ENCODE results near the gene DHCR24. TPM values are rescaled to one million over a fixed set of nuclear protein-coding genes. Genes with fewer than 3 reads are reported as not detected.

DHCR24 gene
- total and polyA plus RNA-seq, 2 of the 13 experiments (the other 11 are each of a cell fraction or from before 2014, with no cell fraction given) = 374 to 448 TPM

DNA sequence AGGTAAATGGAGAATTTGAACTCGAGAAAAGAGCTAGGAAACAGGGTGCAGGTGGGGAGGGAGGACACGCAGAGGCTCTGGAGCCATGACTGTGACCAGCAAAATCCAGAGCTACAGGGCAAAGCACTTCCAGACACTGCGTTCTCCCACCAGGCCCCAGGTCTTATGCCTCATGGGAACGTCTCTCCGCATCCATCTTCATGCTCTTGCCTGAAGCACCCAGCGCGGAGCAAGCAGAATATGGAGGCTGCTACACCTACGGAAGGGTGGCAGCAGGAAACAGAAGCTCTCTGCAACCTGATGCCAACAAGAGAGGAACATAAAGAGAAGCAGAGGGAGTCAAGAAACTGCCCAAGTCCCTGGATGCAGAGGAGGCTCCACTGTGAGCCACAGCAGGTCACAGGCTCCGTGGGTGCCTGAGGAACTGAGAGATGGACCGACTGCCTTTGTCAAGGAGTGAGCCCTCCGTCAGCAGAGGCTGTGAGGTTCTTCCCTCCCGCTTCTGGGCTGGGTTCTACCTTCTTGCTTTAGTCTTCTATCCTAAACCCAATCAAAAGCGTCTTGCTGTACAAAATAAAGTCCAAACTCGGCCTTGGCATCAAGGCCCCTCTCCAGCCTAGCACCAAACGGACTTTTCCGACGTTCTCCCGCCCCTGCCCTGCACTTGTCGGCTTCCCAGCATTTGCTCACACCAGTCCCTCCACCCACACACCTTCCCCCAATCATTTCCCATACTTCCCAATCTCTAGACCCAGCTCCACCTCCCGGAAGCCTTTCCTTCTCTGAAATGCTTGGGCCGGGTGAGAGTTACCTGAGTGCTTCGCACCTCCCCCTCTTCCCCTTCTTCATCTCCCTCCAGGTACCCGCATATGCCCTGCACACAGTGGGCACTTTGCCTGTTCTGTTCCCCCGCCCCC lies 930 bp downstream of the DHCR24 start (continued):
- TF ChIP-seq, protein P1, sequence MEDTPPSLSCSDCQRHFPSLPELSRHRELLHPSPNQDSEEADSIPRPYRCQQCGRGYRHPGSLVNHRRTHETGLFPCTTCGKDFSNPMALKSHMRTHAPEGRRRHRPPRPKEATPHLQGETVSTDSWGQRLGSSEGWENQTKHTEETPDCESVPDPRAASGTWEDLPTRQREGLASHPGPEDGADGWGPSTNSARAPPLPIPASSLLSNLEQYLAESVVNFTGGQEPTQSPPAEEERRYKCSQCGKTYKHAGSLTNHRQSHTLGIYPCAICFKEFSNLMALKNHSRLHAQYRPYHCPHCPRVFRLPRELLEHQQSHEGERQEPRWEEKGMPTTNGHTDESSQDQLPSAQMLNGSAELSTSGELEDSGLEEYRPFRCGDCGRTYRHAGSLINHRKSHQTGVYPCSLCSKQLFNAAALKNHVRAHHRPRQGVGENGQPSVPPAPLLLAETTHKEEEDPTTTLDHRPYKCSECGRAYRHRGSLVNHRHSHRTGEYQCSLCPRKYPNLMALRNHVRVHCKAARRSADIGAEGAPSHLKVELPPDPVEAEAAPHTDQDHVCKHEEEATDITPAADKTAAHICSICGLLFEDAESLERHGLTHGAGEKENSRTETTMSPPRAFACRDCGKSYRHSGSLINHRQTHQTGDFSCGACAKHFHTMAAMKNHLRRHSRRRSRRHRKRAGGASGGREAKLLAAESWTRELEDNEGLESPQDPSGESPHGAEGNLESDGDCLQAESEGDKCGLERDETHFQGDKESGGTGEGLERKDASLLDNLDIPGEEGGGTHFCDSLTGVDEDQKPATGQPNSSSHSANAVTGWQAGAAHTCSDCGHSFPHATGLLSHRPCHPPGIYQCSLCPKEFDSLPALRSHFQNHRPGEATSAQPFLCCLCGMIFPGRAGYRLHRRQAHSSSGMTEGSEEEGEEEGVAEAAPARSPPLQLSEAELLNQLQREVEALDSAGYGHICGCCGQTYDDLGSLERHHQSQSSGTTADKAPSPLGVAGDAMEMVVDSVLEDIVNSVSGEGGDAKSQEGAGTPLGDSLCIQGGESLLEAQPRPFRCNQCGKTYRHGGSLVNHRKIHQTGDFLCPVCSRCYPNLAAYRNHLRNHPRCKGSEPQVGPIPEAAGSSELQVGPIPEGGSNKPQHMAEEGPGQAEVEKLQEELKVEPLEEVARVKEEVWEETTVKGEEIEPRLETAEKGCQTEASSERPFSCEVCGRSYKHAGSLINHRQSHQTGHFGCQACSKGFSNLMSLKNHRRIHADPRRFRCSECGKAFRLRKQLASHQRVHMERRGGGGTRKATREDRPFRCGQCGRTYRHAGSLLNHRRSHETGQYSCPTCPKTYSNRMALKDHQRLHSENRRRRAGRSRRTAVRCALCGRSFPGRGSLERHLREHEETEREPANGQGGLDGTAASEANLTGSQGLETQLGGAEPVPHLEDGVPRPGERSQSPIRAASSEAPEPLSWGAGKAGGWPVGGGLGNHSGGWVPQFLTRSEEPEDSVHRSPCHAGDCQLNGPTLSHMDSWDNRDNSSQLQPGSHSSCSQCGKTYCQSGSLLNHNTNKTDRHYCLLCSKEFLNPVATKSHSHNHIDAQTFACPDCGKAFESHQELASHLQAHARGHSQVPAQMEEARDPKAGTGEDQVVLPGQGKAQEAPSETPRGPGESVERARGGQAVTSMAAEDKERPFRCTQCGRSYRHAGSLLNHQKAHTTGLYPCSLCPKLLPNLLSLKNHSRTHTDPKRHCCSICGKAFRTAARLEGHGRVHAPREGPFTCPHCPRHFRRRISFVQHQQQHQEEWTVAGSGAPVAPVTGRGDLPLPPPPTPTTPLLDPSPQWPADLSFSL (CRISPR knock-in tag; IDR thresholded peaks at IDR 0.05) = 0 out of 2 replicates have a peak, but pooled peaks have one; percentile 21
- no peak for TF ChIP-seq KDM5B (CRISPR knock-in tag; IDR thresholded peaks at IDR 0.05; ENCODE audit: borderline replicate concordance)
- TF ChIP-seq ZNF563 (CRISPR knock-in tag; IDR thresholded peaks at IDR 0.05) = peak; percentile 38; the same call in 1 of the 2 replicates
- no peak for TF ChIP-seq GLMP (CRISPR knock-in tag; IDR thresholded peaks at IDR 0.05; ENCODE audit: borderline replicate concordance)
- no peak for TF ChIP-seq HNRNPUL1 (IDR thresholded peaks at IDR 0.05; ENCODE audit: low read depth, low read length)
- TF ChIP-seq ARNT2 (CRISPR knock-in tag; IDR thresholded peaks at IDR 0.05; ENCODE audit: low read depth) = 0 out of 2 replicates have a peak, but pooled peaks have one; percentile 31
- TF ChIP-seq ZSCAN9 (CRISPR knock-in tag; IDR thresholded peaks at IDR 0.05; ENCODE audit: borderline replicate concordance) = 0 out of 2 replicates have a peak, but pooled peaks have one; percentile 35
- no peak for TF ChIP-seq FOSL2 (CRISPR knock-in tag; IDR thresholded peaks at IDR 0.05)
- 0 out of 2 replicates have a peak, but pooled peaks have one; percentile 5 for TF ChIP-seq ZNF556 (CRISPR knock-in tag; IDR thresholded peaks at IDR 0.05; ENCODE audit: borderline replicate concordance)
- TF ChIP-seq, protein P2, sequence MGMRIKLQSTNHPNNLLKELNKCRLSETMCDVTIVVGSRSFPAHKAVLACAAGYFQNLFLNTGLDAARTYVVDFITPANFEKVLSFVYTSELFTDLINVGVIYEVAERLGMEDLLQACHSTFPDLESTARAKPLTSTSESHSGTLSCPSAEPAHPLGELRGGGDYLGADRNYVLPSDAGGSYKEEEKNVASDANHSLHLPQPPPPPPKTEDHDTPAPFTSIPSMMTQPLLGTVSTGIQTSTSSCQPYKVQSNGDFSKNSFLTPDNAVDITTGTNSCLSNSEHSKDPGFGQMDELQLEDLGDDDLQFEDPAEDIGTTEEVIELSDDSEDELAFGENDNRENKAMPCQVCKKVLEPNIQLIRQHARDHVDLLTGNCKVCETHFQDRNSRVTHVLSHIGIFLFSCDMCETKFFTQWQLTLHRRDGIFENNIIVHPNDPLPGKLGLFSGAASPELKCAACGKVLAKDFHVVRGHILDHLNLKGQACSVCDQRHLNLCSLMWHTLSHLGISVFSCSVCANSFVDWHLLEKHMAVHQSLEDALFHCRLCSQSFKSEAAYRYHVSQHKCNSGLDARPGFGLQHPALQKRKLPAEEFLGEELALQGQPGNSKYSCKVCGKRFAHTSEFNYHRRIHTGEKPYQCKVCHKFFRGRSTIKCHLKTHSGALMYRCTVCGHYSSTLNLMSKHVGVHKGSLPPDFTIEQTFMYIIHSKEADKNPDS (CRISPR knock-in tag; IDR thresholded peaks at IDR 0.05) = no peak
- TF ChIP-seq MXD4 (CRISPR knock-in tag; IDR thresholded peaks at IDR 0.05) = no peak
- TF ChIP-seq ZNF550 (CRISPR knock-in tag; IDR thresholded peaks at IDR 0.05; ENCODE audit: borderline replicate concordance) = no peak; the same call in 1 of the 2 replicates
- TF ChIP-seq, protein P3, sequence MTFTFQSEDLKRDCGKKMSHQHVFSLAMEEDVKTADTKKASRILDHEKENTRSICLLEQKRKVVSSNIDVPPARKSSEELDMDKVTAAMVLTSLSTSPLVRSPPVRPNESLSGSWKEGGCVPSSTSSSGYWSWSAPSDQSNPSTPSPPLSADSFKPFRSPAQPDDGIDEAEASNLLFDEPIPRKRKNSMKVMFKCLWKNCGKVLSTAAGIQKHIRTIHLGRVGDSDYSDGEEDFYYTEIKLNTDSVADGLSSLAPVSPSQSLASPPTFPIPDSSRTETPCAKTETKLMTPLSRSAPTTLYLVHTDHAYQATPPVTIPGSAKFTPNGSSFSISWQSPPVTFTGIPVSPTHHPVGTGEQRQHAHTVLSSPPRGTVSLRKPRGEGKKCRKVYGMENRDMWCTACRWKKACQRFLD (CRISPR knock-in tag; IDR thresholded peaks at IDR 0.05; ENCODE audit: borderline replicate concordance) = no peak
- TF ChIP-seq, protein P4, sequence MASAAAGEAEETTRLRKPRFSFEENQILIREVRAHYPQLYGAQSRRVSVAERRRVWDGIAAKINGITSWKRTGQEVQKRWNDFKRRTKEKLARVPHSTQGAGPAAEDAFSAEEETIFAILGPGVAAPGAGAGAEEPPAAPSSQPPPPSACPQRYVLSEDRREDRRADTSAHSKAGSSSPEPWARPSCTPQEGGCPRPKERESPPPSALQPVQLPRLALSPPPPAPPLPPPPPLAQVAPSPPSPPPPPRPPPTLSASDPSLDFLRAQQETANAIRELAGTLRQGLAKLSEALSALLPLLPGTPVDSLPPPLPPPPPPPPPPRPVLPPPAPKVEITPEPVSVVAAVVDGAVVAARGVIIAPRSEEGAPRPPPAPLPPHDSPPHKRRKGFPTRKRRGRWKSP (CRISPR knock-in tag; IDR thresholded peaks at IDR 0.05) = no peak

Data from HepG2 (cell line).